ENCODE results near the gene HGFAC.

HGFAC gene

GRCh38 chr4:3407171-3407771 is 34.5 kb upstream of the HGFAC start:
- TF ChIP-seq GATA2 (IDR thresholded peaks at IDR 0.05; ENCODE audit: low read depth, low read length) (no peak), GATA3 (IDR thresholded peaks at IDR 0.05; ENCODE audit: low read depth, low read length) (no peak)

- no peak for TF ChIP-seq GATA2 (IDR thresholded peaks at IDR 0.05; ENCODE audit: low read depth, low read length)
- TF ChIP-seq GATA3 (IDR thresholded peaks at IDR 0.05; ENCODE audit: low read depth, low read length) = no peak
These were observed 33.6 kb upstream of the HGFAC start for GRCh38 chr4:3407930-3408792.

GRCh38 chr4:3408793-3409330 is 32.9 kb upstream of the HGFAC start:
- TF ChIP-seq GATA2 (IDR thresholded peaks at IDR 0.05; ENCODE audit: low read depth, low read length) = no peak
- TF ChIP-seq GATA3 (IDR thresholded peaks at IDR 0.05; ENCODE audit: low read depth, low read length) = no peak

- TF ChIP-seq GATA3 (IDR thresholded peaks at IDR 0.05; ENCODE audit: low read depth, low read length) (no peak), GATA2 (IDR thresholded peaks at IDR 0.05; ENCODE audit: low read depth, low read length) (no peak)
These were observed 32.1 kb upstream of the HGFAC start for GRCh38 chr4:3409571-3410091.

GRCh38 chr4:3410401-3411135 is 31.2 kb upstream of the HGFAC start:
- TF ChIP-seq GATA3 (IDR thresholded peaks at IDR 0.05; ENCODE audit: low read depth, low read length) (no peak), GATA2 (IDR thresholded peaks at IDR 0.05; ENCODE audit: low read depth, low read length) (no peak)

GRCh38 chr4:3411676-3412075 is 30.1 kb upstream of the HGFAC start:
- TF ChIP-seq GATA2 (IDR thresholded peaks at IDR 0.05; ENCODE audit: low read depth, low read length) = no peak
- no peak for TF ChIP-seq GATA3 (IDR thresholded peaks at IDR 0.05; ENCODE audit: low read depth, low read length)

- no peak for TF ChIP-seq GATA2 (IDR thresholded peaks at IDR 0.05; ENCODE audit: low read depth, low read length)
- TF ChIP-seq GATA3 (IDR thresholded peaks at IDR 0.05; ENCODE audit: low read depth, low read length) = no peak
These were observed 29.3 kb upstream of the HGFAC start for GRCh38 chr4:3412257-3413020.

GRCh38 chr4:3413217-3413671 is 28.5 kb upstream of the HGFAC start:
- TF ChIP-seq GATA3 (IDR thresholded peaks at IDR 0.05; ENCODE audit: low read depth, low read length) = no peak
- TF ChIP-seq GATA2 (IDR thresholded peaks at IDR 0.05; ENCODE audit: low read depth, low read length) = no peak

GRCh38 chr4:3413675-3414420 is 27.9 kb upstream of the HGFAC start:
- TF ChIP-seq GATA3 (IDR thresholded peaks at IDR 0.05; ENCODE audit: low read depth, low read length) (no peak), GATA2 (IDR thresholded peaks at IDR 0.05; ENCODE audit: low read depth, low read length) (no peak)

- no peak for TF ChIP-seq GATA2 (IDR thresholded peaks at IDR 0.05; ENCODE audit: low read depth, low read length)
- TF ChIP-seq GATA3 (IDR thresholded peaks at IDR 0.05; ENCODE audit: low read depth, low read length) = no peak
These were observed 27.1 kb upstream of the HGFAC start for GRCh38 chr4:3414421-3415279.

GRCh38 chr4:3415471-3416141 is 26.2 kb upstream of the HGFAC start:
- TF ChIP-seq GATA3 (IDR thresholded peaks at IDR 0.05; ENCODE audit: low read depth, low read length) (no peak), GATA2 (IDR thresholded peaks at IDR 0.05; ENCODE audit: low read depth, low read length) (no peak)
